Right lobe of liver (tissue), 4 donors: ENCODE data around the gene HNRNPH2.

Source experiments
- CTCF ChIP-seq, 4 donors: fragments of 200-600 bp in 3 of 4; fragments of 450-650 bp in 1 of 4; IDR thresholded peaks; one replicate each; pipeline versions ENCODE4 v1.5.1 to v1.8.0; 2016 to 2022; ENCODE audit warnings: antibody characterized with exemption in 4 of 4, mild to moderate bottlenecking in 2 of 4
- POLR2A ChIP-seq: fragments of 450-650 bp; IDR thresholded peaks from one replicate; pipeline ENCODE4 v1.6.1; 2017; ENCODE audit warnings: antibody characterized with exemption, mild to moderate bottlenecking
- donor health status: DM: no; HTN: no; CAD: no.
- donor health status: DM: no; HTN: no; CAD: no.
- donor health status: DM: no; HTN: yes; CAD: no.

GRCh38 chrX:101395789-101396188, 12.2 kb upstream of the HNRNPH2 start:
- TF ChIP-seq CTCF (IDR thresholded peaks at IDR 0.05) = no peak
- no peak for TF ChIP-seq POLR2A
